ENCODE data around the gene SPP1.

The SPP1 gene

DNA sequence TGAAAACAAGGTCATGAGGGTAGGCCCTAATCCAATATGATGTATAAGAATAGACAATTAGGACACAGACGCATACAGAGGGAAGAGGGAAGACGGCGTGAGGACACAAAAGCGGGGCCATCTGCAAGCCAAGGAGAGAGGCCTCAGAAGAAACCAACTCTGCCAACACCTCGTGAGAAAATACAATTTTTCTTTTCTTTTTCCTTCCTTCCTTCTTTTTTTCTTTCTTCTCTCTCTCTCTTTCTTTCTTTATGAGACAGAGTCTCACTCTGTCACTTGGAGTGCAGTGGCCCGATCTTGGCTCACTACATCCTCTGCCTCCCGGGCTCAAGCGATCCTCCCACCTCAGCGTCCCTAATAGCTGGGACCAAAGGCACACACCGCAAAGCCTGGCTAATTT lies 30.4 kb downstream of the SPP1 start:
- DNase-seq (ENCODE audit: low read depth, low spot score), result no peak
- Histone ChIP-seq H3K36me3 (ENCODE audit: insufficient read depth, low read length) (no peaks in the 10 kb centered on the region), H3K9ac (ENCODE audit: insufficient read length) (no peak overlapping the region), H3K27ac (no peak overlapping the region), H3K9me3 (ENCODE audit: low read depth, low read length) (no peaks in the 10 kb centered on the region), H3K4me3 (no peak overlapping the region)
- no peak for TF ChIP-seq POLR2AphosphoS5 (IDR thresholded peaks at IDR 0.05; ENCODE audit: borderline replicate concordance, low read depth, low read length)
- no peak for TF ChIP-seq FOXP2 (optimal IDR thresholded peaks at IDR 0.05; ENCODE audit: control extremely low read depth, extremely low read length, insufficient read depth)
- no peak for TF ChIP-seq EZH2 (IDR thresholded peaks at IDR 0.05)

- DNase-seq (ENCODE audit: low read depth, low spot score), result no peak
- no peak for TF ChIP-seq FOXP2 (optimal IDR thresholded peaks at IDR 0.05; ENCODE audit: control extremely low read depth, extremely low read length, insufficient read depth)
- no peak for TF ChIP-seq POLR2AphosphoS5 (IDR thresholded peaks at IDR 0.05; ENCODE audit: borderline replicate concordance, low read depth, low read length)
- no peak for TF ChIP-seq EZH2 (IDR thresholded peaks at IDR 0.05)
These were observed 31.4 kb downstream of the SPP1 start for GRCh38 chr4:88006956-88007303.

GRCh38 chr4:88007304-88008121 lies 32.0 kb downstream of the SPP1 start, which contains the start of gene PKD2:
TSS of gene PKD2 (plus strand) at chr4:88007635. CDS start at chr4:88007734, 99 bp downstream.
- TF ChIP-seq FOXP2 (optimal IDR thresholded peaks at IDR 0.05; ENCODE audit: control extremely low read depth, extremely low read length, insufficient read depth), result no peak
- TF ChIP-seq POLR2AphosphoS5 (IDR thresholded peaks at IDR 0.05; ENCODE audit: borderline replicate concordance, low read depth, low read length), result peak; percentile 41; the same call in 1 of the 2 replicates
- no peaks in the 10 kb centered on the region for H3K9me3 ChIP-seq (ENCODE audit: low read depth, low read length)
- H3K36me3 ChIP-seq (ENCODE audit: insufficient read depth, low read length), result no peaks in the 10 kb centered on the region
- no peak within 1 kb of the TSS for H3K27ac ChIP-seq
- H3K4me3 ChIP-seq, result peak within 1 kb of the TSS; percentile 79
- H3K9ac ChIP-seq (ENCODE audit: insufficient read length), result peak within 1 kb of the TSS; percentile 61
- DNase-seq (ENCODE audit: low read depth, low spot score), result no peak

More at GRCh38 chr4:88006956-88007303, 31.4 kb downstream of the SPP1 start:
- Histone ChIP-seq H3K4me3 (peak overlapping the region; percentile 79), H3K36me3 (ENCODE audit: insufficient read depth, low read length) (no peaks in the 10 kb centered on the region), H3K27ac (no peak overlapping the region), H3K9me3 (ENCODE audit: low read depth, low read length) (no peaks in the 10 kb centered on the region), H3K9ac (ENCODE audit: insufficient read length) (no peak overlapping the region)

DNA sequence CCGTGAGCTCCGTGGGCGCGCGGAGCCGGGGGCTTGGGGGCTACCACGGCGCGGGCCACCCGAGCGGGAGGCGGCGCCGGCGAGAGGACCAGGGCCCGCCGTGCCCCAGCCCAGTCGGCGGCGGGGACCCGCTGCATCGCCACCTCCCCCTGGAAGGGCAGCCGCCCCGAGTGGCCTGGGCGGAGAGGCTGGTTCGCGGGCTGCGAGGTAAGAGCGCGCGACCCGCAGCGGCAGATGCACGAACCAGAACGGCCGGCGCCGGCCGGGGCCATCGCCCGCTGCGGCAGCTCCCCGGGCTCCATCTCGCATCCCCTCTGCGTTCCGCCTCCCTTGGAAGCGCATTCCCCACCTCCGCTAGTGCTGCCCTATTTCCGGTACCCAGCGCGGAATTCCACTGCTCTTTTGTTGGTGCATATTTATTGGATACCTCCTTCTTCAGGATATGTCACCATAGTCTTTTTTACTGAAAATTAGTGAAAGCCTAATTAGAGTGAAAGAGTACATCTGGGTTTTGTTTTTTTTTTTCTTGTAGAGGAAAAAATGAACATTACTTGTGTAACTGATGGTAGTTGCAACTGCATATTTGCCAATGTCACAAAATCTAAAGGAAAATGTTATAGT lies 32.7 kb downstream of the SPP1 start:
- Histone ChIP-seq H3K27ac (no peak overlapping the region), H3K36me3 (ENCODE audit: insufficient read depth, low read length) (no peaks in the 10 kb centered on the region), H3K9ac (ENCODE audit: insufficient read length) (peak overlapping the region; percentile 61), H3K9me3 (ENCODE audit: low read depth, low read length) (no peaks in the 10 kb centered on the region), H3K4me3 (peak overlapping the region; percentile 79)
- TF ChIP-seq FOXP2 (optimal IDR thresholded peaks at IDR 0.05; ENCODE audit: control extremely low read depth, extremely low read length, insufficient read depth) (no peak), POLR2AphosphoS5 (IDR thresholded peaks at IDR 0.05; ENCODE audit: borderline replicate concordance, low read depth, low read length) (0 out of 2 replicates have a peak, but pooled peaks have one; percentile 2)
- no peak for DNase-seq (ENCODE audit: low read depth, low spot score)

GRCh38 chr4:88008743-88009171 lies 33.2 kb downstream of the SPP1 start:
- H3K27ac ChIP-seq, result no peak overlapping the region
- H3K36me3 ChIP-seq (ENCODE audit: insufficient read depth, low read length), result no peaks in the 10 kb centered on the region
- H3K9me3 ChIP-seq (ENCODE audit: low read depth, low read length), result no peaks in the 10 kb centered on the region
- no peak for DNase-seq (ENCODE audit: low read depth, low spot score)
- H3K4me3 ChIP-seq, result peak overlapping the region; percentile 79
- H3K9ac ChIP-seq (ENCODE audit: insufficient read length), result no peak overlapping the region
- TF ChIP-seq FOXP2 (optimal IDR thresholded peaks at IDR 0.05; ENCODE audit: control extremely low read depth, extremely low read length, insufficient read depth), result no peak
- TF ChIP-seq POLR2AphosphoS5 (IDR thresholded peaks at IDR 0.05; ENCODE audit: borderline replicate concordance, low read depth, low read length), result no peak
- TF ChIP-seq EZH2 (IDR thresholded peaks at IDR 0.05), result no peak

DNA sequence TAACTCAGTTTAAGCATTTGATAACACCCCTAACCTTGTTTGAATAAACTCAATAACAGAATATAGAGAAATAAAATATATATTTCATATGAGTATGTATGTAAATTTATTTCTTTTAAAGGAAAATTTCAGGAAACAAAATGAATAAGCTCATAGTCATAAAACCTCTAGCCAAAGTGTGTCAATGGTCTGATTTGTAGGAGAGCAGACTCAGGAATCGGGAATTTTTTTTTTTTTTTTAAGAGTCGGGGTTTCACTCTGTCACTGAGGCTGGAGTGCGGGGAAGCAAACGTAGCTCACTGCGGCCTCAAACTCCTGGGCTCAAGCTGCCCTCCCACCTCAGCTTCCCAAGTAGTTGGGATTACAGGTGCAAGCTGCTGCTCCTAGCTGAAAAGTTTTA lies 34.4 kb downstream of the SPP1 start:
- Histone ChIP-seq H3K9me3 (ENCODE audit: low read depth, low read length) (no peaks in the 10 kb centered on the region), H3K27ac (no peak overlapping the region), H3K9ac (ENCODE audit: insufficient read length) (peak overlapping the region; percentile 45), H3K4me3 (no peak overlapping the region), H3K36me3 (ENCODE audit: insufficient read depth, low read length) (no peaks in the 10 kb centered on the region)
- DNase-seq (ENCODE audit: low read depth, low spot score), result no peak
- no peak for TF ChIP-seq POLR2AphosphoS5 (IDR thresholded peaks at IDR 0.05; ENCODE audit: borderline replicate concordance, low read depth, low read length)
- TF ChIP-seq FOXP2 (optimal IDR thresholded peaks at IDR 0.05; ENCODE audit: control extremely low read depth, extremely low read length, insufficient read depth), result no peak
- TF ChIP-seq EZH2 (IDR thresholded peaks at IDR 0.05), result no peak

DNA sequence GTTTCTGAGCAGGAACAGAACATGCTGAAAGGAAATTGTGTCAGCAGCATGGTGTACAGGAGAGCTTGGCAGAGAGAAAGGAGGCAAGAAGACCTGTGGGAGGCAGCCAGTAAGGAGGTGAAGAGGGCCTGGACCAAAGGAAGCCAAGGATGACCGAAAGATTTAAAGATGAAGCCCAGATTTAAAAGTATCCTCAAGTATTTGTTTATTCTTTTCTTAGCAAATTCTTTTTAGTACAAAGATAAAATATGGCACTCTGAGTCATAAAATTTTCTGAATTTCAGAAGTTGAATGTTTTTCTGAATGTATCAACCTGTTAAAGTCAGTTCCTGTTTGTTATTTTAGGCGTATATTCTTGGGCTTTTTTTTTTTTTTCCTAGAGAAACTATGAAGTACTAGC lies 35.5 kb downstream of the SPP1 start:
- H3K36me3 ChIP-seq (ENCODE audit: insufficient read depth, low read length), result no peaks in the 10 kb centered on the region
- no peak for TF ChIP-seq POLR2AphosphoS5 (IDR thresholded peaks at IDR 0.05; ENCODE audit: borderline replicate concordance, low read depth, low read length)
- no peak for TF ChIP-seq FOXP2 (optimal IDR thresholded peaks at IDR 0.05; ENCODE audit: control extremely low read depth, extremely low read length, insufficient read depth)
- TF ChIP-seq EZH2 (IDR thresholded peaks at IDR 0.05), result no peak
- DNase-seq (ENCODE audit: low read depth, low spot score), result no peak
- H3K4me3 ChIP-seq, result no peak overlapping the region
- H3K9ac ChIP-seq (ENCODE audit: insufficient read length), result no peak overlapping the region
- H3K27ac ChIP-seq, result no peak overlapping the region
- no peaks in the 10 kb centered on the region for H3K9me3 ChIP-seq (ENCODE audit: low read depth, low read length)

GRCh38 chr4:88012647-88013046 lies 37.1 kb downstream of the SPP1 start:
- no peaks in the 10 kb centered on the region for H3K36me3 ChIP-seq (ENCODE audit: insufficient read depth, low read length)
- TF ChIP-seq FOXP2 (optimal IDR thresholded peaks at IDR 0.05; ENCODE audit: control extremely low read depth, extremely low read length, insufficient read depth) (no peak), POLR2AphosphoS5 (IDR thresholded peaks at IDR 0.05; ENCODE audit: borderline replicate concordance, low read depth, low read length) (no peak), EZH2 (IDR thresholded peaks at IDR 0.05) (no peak)
- H3K27ac ChIP-seq, result no peak overlapping the region
- no peak overlapping the region for H3K4me3 ChIP-seq
- DNase-seq (ENCODE audit: low read depth, low spot score), result no peak
- H3K9me3 ChIP-seq (ENCODE audit: low read depth, low read length), result no peaks in the 10 kb centered on the region
- H3K9ac ChIP-seq (ENCODE audit: insufficient read length), result no peak overlapping the region

Measured in SK-N-MC (cell line).